Measurements from ENCODE around the gene ARL14EPL.

- TF ChIP-seq CTCF (IDR thresholded peaks at IDR 0.05) (no peak), EP300 (IDR thresholded peaks at IDR 0.05) (no peak), POLR2A (IDR thresholded peaks at IDR 0.05) (no peak)
Measured at GRCh38 chr5:116062352-116062751, 30.1 kb downstream of the ARL14EPL start.
